Pancreas (tissue), 10 donors: Measurements from ENCODE around the gene MTHFD1L. TPM values are rescaled to one million over a fixed set of nuclear protein-coding genes. Genes with fewer than 3 reads are reported as not detected.

Experiments used
- ATAC-seq, 4 donors: fragments of 200-7000 bp; cut with Tn5 transposase; one replicate each; pipeline versions ENCODE4 v1.8.0 to v1.9.1; 2020; ENCODE audit warnings: mild to moderate bottlenecking in 4 of 4, moderate library complexity in 4 of 4
- DNase-seq, 6 donors: peaks; one replicate each; pipeline ENCODE4 v3.0.0-alpha.2; 2020
- FAIRE-seq: peaks from 2 replicates; lab custom pipeline; 2012; peaks lifted over from hg19 to GRCh38; lab: Jason Lieb, UNC
- H3K27ac ChIP-seq, 4 donors: fragments of 200-600 bp; sonication (generic); 1 replicate in 3 of 4; 2 replicates in 1 of 4; pipeline versions ENCODE4 v1.5.0 to v1.8.0; 2020
- H3K27me3 ChIP-seq, 4 donors: fragments of 200-600 bp; one replicate each; pipeline ENCODE4 v1.8.0; 2021
- H3K36me3 ChIP-seq, 3 donors: fragments of 200-600 bp; sonication (generic) in 1 of 3; one replicate each; pipeline versions ENCODE4 v1.5.0 to v1.8.0; 2020 to 2021
- H3K4me1 ChIP-seq, 3 donors: fragments of 200-600 bp; one replicate each; pipeline ENCODE4 v1.8.0; 2021
- H3K4me3 ChIP-seq, 4 donors: fragments of 200-600 bp; sonication (generic) in 2 of 4; one replicate each; pipeline versions ENCODE4 v1.5.0 to v1.8.0; 2020 to 2021
- H3K9me3 ChIP-seq, 4 donors: fragments of 200-600 bp; one replicate each; pipeline ENCODE4 v1.8.0; 2021
- WGBS, 2 donors: extraction: QIAGEN DNeasy Blood & Tissue Kit; methylation state at CpG; one replicate each; pipeline ENCODE4 v1.1.7; 2013; 5-methylcytosine and 5-hydroxymethylcytosine counted together
- intact Hi-C, 3 donors: fragments of 100-400 bp; cut with DNase I; formaldehyde crosslinking; loops; one replicate each; pipeline versions ENCODE4 v1.11.1 to v1.14.2; 2022
- polyA plus RNA-seq, 2 donors: library from polyadenylated mRNA; stranded (reverse); fragments of 200-250 nt; gene quantifications; one replicate each; pipeline ENCODE4 v1.2.3, GENCODE V29; 2013
- total RNA-seq, 6 donors: library from RNA; stranded (reverse); fragmentation: NEBNext Ultra II Directional in 4 of 6; extraction: Animal tissue kit (Norgen Biotek cat#: 25700) in 4 of 6; gene quantifications; one replicate each; pipeline versions ENCODE4 v1.2.1 to v1.2.4, GENCODE V29; 2021 to 2023
- TF ChIP-seq, protein P1 (sequence below), 4 donors: fragments of 200-600 bp; sonication (generic) in 3 of 4; IDR thresholded peaks; one replicate each; pipeline versions ENCODE4 v1.5.0 to v1.8.0; 2021; ENCODE audit warnings: antibody characterized with exemption in 4 of 4
- donor health status: healthy with polysubstance abuse.
- donor health status: DM: no; HTN: no; CAD: no; lungs with moderate emphysema.
- donor health status: DM: no; HTN: no; CAD: no.
- donor health status: control.
- donor health status: control.
- donor health status: Bipolar disorder and iron deficiency.
- donor health status: DM: yes; HTN: yes; CAD: no.
- donor health status: DM: no; HTN: no; CAD: no.
- donor health status: DM: no; HTN: no; CAD: no.
- donor health status: DM: yes; HTN: yes; CAD: no.

Gene MTHFD1L
- total and polyA plus RNA-seq, 8 donors: 3.2 to 26.5 (median 9.0) TPM

DNA sequence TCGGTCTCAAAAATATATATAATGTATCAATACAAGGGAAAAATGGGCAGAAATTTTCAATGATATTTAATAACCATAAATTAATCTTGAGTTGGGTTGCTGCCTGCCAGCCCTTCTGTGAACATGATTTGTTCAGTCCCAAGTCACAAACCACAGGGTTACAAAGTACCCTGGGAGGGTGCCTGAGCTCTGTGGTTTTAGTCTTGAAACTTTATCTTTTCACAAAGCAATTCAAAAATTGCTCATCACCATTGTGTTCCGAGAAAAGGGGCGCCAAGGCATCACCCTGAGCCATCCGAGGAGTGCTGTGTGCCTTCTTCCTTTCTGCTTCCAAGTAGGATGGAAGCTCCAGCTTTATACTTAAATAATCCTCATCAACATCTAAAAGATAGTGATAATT, 232.7 kb downstream of the MTHFD1L start:
- no peak for DNase-seq
- ATAC-seq: no peak
- no peak overlapping the region for H3K27ac ChIP-seq
- TF ChIP-seq, protein P1, sequence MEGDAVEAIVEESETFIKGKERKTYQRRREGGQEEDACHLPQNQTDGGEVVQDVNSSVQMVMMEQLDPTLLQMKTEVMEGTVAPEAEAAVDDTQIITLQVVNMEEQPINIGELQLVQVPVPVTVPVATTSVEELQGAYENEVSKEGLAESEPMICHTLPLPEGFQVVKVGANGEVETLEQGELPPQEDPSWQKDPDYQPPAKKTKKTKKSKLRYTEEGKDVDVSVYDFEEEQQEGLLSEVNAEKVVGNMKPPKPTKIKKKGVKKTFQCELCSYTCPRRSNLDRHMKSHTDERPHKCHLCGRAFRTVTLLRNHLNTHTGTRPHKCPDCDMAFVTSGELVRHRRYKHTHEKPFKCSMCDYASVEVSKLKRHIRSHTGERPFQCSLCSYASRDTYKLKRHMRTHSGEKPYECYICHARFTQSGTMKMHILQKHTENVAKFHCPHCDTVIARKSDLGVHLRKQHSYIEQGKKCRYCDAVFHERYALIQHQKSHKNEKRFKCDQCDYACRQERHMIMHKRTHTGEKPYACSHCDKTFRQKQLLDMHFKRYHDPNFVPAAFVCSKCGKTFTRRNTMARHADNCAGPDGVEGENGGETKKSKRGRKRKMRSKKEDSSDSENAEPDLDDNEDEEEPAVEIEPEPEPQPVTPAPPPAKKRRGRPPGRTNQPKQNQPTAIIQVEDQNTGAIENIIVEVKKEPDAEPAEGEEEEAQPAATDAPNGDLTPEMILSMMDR (IDR thresholded peaks at IDR 0.05): no peak
- H3K27me3 ChIP-seq: no peaks in the 10 kb centered on the region
- H3K36me3 ChIP-seq: no peaks in the 10 kb centered on the region
- intact Hi-C loops: no loop called here
- no peaks in the 10 kb centered on the region for H3K4me1 ChIP-seq
- H3K9me3 ChIP-seq: no peaks in the 10 kb centered on the region
- no peak for FAIRE-seq
- H3K4me3 ChIP-seq: no peak overlapping the region
- WGBS, 2 donors: 98 to 99% methylated on average over 4 of the region's 4 CpGs

DNA sequence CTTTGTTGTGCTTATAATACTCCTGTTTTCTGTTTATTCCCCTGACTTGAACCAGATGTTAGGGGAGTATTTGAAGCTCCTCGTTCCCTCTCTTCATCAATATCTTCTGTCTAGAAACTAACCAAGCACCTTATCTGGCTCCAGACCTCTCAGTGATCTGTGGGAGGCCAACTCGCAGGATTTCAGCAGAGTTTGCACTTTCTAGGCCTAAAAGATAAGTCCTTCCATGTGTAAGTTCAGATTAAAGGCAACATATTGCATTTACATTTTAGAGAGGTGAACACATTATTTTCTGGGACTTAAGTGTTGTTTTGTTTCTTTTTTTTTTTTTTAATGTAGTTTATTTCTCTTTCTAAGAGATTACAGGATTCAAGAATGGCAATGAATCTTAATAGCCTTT, 234.8 kb downstream of the MTHFD1L start:
- no peak overlapping the region for H3K27ac ChIP-seq
- no peaks in the 10 kb centered on the region for H3K9me3 ChIP-seq
- H3K4me3 ChIP-seq: no peak overlapping the region
- H3K27me3 ChIP-seq: no peaks in the 10 kb centered on the region
- DNase-seq (no peak), ATAC-seq (no peak), FAIRE-seq (no peak)
- no peaks in the 10 kb centered on the region for H3K4me1 ChIP-seq
- no peaks in the 10 kb centered on the region for H3K36me3 ChIP-seq
- 78 to 94% methylated on average over 2 of the region's 2 CpGs for WGBS, 2 donors
- intact Hi-C loops: no loop called here
- TF ChIP-seq, protein P1 (IDR thresholded peaks at IDR 0.05): no peak

DNA sequence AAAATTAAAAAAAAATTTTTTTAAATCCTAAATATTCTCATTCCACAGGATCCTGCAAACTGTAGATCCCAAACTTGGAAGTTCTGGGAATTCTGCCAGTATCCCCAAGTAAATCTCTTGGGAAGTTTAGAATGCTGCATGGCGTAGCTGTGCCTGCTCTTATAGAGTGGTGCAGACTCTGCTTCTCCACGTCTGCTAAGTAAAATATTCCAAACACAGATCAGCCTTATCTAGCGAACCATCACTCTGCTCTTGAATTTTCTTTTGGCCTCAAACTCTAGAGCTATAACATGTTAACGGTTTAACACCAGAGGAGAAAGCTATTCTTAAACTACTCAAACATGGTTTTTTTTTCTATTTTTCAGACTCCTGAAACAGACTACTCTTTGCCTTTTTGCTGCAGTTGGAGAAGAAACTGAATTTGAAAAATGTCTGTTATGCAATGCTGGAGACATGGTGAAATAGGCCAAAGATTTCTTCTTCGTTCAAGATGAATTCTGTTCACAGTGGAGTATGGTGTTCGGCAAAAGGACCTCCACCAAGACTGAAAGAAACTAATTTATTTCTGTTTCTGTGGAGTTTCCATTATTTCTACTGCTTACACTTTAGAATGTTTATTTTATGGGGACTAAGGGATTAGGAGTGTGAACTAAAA, 235.8 kb downstream of the MTHFD1L start:
- Histone ChIP-seq H3K27ac (no peak overlapping the region), H3K27me3 (no peaks in the 10 kb centered on the region), H3K36me3 (no peaks in the 10 kb centered on the region), H3K4me3 (no peak overlapping the region), H3K9me3 (no peaks in the 10 kb centered on the region), H3K4me1 (no peaks in the 10 kb centered on the region)
- 89 to 90% methylated on average over 6 of the region's 6 CpGs for WGBS, 2 donors
- DNase-seq (no peak), ATAC-seq (no peak), FAIRE-seq (no peak)
- TF ChIP-seq, protein P1 (IDR thresholded peaks at IDR 0.05): no peak
- intact Hi-C loops: no loop called here

DNA sequence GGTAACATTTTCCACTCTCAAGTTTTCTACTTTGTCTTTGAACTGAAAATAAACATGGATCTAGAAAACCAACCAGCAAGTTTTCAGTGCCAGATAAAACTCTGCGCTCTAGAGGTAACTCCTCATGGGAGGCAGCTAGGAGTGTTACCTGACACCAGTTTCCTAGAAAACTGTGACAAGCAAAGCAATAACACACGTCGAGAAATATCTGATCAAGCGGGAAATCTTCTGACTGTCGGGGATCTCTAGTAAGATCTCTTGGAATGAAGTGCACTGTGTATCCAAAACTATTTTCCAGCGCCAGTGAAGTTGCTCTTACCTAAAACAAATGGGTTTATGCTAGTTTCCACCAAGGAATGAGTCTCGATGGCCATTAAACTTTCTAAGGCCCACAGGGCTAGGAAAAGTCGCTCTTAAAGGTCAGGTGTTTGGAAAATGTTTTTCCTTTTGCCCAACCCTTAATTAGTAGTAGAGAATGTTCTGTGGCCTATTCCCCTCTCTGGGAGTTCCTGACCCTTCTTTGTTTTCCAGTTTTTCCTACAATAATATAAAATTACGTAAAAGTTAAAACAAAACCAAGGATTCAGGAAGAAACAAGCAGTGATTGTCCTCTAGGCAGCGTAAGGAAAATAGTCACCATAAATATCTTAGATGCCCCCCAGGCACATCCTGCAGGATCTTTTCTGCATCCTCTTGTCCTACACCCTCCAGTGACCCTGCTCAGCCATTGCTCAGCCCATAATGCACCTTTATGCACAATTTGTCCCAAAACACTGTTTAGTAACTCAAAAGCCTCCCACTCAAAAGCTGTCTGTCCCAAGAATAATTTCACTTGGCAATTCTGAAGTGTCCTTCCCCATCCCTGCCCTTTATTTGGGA, 236.6 kb downstream of the MTHFD1L start:
- 88 to 89% methylated on average over 10 of the region's 10 CpGs for WGBS, 2 donors
- TF ChIP-seq, protein P1 (IDR thresholded peaks at IDR 0.05): no peak
- H3K27ac ChIP-seq: no peak overlapping the region
- intact Hi-C loops: no loop called here
- H3K36me3 ChIP-seq: no peaks in the 10 kb centered on the region
- H3K27me3 ChIP-seq: no peaks in the 10 kb centered on the region
- DNase-seq (no peak), ATAC-seq (no peak), FAIRE-seq (no peak)
- H3K4me3 ChIP-seq: no peak overlapping the region
- no peaks in the 10 kb centered on the region for H3K9me3 ChIP-seq
- no peaks in the 10 kb centered on the region for H3K4me1 ChIP-seq

DNA sequence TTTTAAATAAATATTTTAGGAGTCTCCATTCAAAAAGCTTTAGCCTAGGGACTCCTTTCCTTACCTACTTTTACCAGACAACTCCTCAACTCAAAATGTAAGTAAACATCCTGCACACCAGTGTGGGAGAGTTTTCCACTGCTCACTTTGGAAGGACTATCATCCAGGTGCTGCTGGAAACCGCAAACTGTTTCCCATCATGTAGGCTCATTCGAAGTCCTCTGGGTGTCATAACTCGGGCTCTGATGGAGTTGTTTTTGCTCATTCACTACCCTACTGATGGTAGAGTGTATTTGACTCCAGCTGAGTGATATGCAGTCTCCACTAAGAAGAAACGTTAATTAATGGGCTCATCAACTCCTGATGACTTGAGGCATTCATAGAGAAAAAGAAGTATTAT, 237.8 kb downstream of the MTHFD1L start:
- Histone ChIP-seq H3K4me1 (no peaks in the 10 kb centered on the region), H3K9me3 (no peaks in the 10 kb centered on the region), H3K27ac (no peak overlapping the region), H3K4me3 (no peak overlapping the region), H3K36me3 (no peaks in the 10 kb centered on the region), H3K27me3 (no peaks in the 10 kb centered on the region)
- FAIRE-seq: no peak
- intact Hi-C loops: no loop called here
- TF ChIP-seq, protein P1 (IDR thresholded peaks at IDR 0.05): no peak
- no peak for DNase-seq
- no peak for ATAC-seq
- 91 to 94% methylated on average over 4 of the region's 4 CpGs for WGBS, 2 donors
